ENCODE results near the gene CAMTA1.

CAMTA1 gene

GRCh38 chr1:7403265-7404045 lies 618.2 kb downstream of the CAMTA1 start:
- no peak overlapping the region for H3K4me3 ChIP-seq (ENCODE audit: low read depth, low read length)
- DNase-seq (ENCODE audit: low read depth), result peak; percentile 24
- TF ChIP-seq, protein P1, sequence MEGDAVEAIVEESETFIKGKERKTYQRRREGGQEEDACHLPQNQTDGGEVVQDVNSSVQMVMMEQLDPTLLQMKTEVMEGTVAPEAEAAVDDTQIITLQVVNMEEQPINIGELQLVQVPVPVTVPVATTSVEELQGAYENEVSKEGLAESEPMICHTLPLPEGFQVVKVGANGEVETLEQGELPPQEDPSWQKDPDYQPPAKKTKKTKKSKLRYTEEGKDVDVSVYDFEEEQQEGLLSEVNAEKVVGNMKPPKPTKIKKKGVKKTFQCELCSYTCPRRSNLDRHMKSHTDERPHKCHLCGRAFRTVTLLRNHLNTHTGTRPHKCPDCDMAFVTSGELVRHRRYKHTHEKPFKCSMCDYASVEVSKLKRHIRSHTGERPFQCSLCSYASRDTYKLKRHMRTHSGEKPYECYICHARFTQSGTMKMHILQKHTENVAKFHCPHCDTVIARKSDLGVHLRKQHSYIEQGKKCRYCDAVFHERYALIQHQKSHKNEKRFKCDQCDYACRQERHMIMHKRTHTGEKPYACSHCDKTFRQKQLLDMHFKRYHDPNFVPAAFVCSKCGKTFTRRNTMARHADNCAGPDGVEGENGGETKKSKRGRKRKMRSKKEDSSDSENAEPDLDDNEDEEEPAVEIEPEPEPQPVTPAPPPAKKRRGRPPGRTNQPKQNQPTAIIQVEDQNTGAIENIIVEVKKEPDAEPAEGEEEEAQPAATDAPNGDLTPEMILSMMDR (IDR thresholded peaks at IDR 0.05; ENCODE audit: low read depth, low read length, missing control alignments), result no peak

DNA sequence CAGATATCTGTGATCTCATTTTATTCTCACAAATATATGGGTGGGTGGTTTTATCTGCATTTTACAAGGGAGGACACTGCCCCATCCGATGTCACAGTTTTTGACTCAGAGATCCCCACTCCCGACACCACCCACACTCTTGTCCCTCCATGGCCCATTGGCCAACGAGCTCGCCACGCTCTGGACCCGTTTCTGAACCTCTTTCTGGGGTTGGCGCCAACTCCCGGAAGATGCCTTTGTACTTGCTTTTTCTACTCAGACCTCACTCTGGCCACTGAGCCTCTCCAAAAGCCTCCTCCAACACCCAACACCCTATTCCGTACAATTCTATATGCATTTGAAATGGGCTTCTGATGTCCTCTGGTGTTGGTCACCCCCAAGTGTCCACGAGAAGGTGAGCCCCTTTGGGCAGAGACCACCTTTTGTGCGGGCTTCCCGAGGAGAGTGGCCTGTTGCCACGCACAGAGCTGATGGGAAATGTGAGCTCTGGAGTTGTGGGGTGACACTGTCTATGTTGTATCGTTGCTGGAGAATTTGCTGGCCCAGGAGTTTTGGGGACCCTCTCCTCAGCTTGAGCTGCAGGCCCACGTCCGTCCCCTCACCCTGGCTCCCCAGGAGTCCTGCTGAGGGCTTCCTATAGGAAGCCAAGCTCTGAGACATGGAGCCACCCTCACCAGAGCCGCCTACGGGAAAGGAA lies 618.9 kb downstream of the CAMTA1 start:
- TF ChIP-seq, protein P1 (IDR thresholded peaks at IDR 0.05; ENCODE audit: low read depth, low read length, missing control alignments), result no peak
- no peak overlapping the region for H3K4me3 ChIP-seq (ENCODE audit: low read depth, low read length)
- no peak for DNase-seq (ENCODE audit: low read depth)

- no peak overlapping the region for H3K4me3 ChIP-seq (ENCODE audit: low read depth, low read length)
- TF ChIP-seq, protein P1 (IDR thresholded peaks at IDR 0.05; ENCODE audit: low read depth, low read length, missing control alignments), result no peak
- DNase-seq (ENCODE audit: low read depth), result no peak
Measured at GRCh38 chr1:7405844-7406500, 620.7 kb downstream of the CAMTA1 start.

GRCh38 chr1:7406641-7407543 lies 621.6 kb downstream of the CAMTA1 start:
- peak; percentile 21 for DNase-seq (ENCODE audit: low read depth)
- TF ChIP-seq, protein P1 (IDR thresholded peaks at IDR 0.05; ENCODE audit: low read depth, low read length, missing control alignments), result no peak
- H3K4me3 ChIP-seq (ENCODE audit: low read depth, low read length), result no peak overlapping the region

GRCh38 chr1:7407544-7407895 lies 622.3 kb downstream of the CAMTA1 start:
- TF ChIP-seq, protein P1 (IDR thresholded peaks at IDR 0.05; ENCODE audit: low read depth, low read length, missing control alignments), result no peak
- no peak for DNase-seq (ENCODE audit: low read depth)
- H3K4me3 ChIP-seq (ENCODE audit: low read depth, low read length), result no peak overlapping the region

GRCh38 chr1:7407980-7408770 lies 622.9 kb downstream of the CAMTA1 start:
- TF ChIP-seq, protein P1 (IDR thresholded peaks at IDR 0.05; ENCODE audit: low read depth, low read length, missing control alignments), result no peak
- no peak for DNase-seq (ENCODE audit: low read depth)
- no peak overlapping the region for H3K4me3 ChIP-seq (ENCODE audit: low read depth, low read length)

Data from GM12864 (cell line).